GM19395 (cell line): Measurements from ENCODE around the gene SLBP.
A peak's percentile ranks its signal among the peaks of the same experiment; 100 is the strongest.

Source experiments
- ATAC-seq: cut with Tn5 transposase; IDR thresholded peaks from one replicate; pipeline ENCODE4 v1.9.1; 2021; ENCODE audit warnings: mild to moderate bottlenecking, moderate library complexity; ENCODE audit not compliant: unreplicated experiment

Gene SLBP

DNA sequence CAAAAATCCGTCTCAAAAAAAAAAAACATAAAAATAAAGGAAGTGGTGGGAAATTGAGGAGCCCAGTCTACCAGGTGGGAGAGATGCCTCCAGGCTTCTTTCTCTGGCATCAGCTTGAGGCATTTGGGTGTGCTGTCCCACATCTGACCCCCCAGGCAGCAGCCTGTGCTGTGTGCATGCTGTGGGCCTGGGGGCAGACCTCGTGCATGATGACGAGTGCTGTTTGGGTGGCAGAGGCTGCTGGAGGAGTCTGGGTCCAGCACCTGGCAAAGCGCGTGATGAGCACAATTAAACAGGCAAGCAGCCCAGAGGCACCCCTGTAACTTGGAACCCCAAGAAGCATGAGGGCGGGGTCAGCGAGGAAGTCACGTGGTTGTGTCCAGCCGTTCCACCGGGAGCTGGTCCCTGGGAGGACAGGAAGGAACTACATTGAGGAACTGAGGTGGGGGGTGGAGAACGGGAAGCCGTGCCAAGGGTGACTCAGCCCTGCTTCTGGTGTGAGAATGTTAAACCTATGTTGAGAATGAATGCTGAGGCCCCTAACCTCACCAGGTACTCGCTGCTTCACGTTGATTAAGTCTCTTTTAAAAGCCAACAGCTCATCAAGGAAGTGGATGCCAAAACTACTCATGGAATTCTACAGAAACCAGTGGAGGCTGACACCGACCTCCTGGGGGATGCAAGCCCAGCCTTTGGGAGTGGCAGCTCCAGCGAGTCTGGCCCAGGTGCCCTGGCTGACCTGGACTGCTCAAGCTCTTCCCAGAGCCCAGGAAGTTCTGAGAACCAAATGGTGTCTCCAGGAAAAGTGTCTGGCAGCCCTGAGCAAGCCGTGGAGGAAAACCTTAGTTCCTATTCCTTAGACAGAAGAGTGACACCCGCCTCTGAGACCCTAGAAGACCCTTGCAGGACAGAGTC is 15.3 kb upstream of the SLBP start:
- no peak for ATAC-seq

DNA sequence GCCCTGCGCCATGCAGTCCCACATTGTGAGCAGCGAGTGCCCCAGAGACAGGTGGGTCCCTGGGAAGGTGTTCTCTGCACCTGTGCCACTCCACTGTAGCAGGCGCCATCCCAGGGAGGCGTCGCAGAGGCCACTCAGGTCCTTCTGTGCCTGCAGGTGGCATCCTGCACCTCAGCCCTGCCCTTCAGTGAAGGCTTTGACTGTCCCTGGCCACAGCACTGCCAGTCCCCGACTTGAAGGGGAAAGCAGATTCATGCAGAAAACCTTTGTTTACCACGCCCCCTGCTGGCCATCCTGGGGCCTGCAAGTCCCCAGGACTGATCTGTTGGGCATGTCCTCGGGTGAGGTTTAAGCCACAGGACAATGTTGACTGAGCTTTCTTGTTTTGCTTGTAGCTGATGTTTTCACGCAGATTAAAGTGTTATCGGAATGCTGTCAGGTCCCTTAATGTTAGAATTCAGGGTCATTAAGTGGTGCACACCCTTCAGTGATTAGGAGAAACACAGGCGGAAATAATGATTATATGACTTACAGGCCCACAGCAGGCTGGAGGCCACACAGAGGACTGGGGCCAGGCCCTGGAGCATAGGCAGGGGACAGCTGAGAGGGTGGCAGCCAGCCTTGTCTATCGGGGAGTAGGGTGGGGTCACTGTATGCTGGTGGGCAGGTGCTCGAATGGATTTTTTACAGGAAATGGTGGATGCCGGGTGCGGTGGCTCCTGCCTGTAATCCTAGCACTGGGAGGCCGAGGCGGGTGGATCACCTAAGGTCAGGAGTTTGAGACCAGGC is 14.2 kb upstream of the SLBP start:
- ATAC-seq: no peak

DNA sequence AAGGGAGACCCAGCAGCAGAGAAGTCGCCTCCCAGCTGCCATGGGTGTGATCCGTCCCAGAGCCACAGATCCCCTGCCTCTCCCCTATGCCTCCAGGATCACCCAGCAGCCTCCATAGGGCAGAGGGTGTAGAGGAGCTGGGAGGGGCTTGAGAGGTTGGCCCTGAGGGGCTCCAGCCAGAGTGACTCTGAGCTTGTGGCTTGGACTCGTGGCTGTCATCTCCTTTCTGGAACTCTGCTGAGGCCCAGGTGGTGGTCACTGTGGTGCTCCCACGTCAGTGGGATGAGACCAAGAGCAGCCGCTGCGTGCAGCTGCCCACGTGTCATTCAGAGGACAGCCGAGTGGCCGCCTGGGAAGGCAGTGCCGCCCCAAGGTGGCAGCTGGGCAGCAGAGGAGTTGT is 13.4 kb upstream of the SLBP start:
- ATAC-seq: no peak

DNA sequence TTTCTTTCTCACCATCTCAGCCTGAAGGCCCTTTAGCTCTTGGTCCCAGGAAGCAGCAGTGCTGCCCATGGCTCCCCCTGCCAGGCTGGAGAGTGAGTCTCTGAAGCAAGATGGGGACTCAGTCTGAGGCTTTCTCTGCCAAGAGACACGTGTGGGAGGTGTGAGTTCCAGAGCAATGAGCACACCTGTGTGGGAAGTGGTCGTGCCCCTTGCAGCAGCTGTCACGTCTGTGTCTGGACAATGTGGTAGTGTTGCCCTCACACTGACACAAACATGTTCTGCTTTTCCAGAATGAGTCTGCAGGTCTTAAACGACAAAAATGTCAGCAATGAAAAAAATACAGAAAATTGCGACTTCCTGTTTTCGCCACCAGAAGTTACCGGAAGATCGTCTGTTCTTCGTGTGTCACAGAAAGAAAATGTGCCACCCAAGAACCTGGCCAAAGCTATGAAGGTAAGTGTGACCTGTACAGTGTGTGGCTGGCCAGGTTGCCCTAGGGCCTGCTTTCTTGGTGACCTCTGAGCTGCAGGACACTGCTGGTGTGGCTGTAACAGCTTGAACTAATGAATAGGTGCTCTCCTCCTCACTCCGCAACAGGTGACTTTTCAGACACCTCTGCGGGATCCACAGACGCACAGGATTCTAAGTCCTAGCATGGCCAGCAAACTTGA is 11.1 kb upstream of the SLBP start:
- ATAC-seq: no peak

DNA sequence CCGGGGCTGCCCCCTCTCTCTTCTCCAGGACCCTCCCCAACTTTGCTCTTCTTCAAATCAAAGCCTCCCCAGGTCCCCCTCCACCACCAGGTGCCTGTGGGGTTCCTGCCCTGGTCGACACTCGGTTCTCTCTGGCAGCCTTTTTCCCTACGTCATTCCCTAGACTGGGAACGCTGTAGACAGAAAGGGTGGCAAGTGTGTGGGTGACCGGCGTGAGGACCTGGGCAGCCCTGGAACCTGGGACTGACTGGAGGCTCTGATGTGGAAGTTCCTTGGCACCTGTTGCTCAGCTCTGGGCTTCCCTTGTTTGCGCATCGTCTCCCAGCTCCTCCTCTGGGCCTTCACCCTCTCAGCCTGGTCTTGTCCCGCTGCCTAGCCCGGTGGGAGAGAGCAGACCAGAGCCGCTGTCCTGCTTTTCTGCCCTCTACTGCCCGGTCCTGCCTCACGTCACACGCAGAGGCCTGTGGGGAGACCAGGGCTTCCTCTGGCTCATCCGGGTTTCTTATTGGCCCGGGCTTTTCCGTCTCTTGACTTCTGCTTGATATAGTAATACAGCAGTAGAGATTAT is 10.5 kb upstream of the SLBP start:
- no peak for ATAC-seq

DNA sequence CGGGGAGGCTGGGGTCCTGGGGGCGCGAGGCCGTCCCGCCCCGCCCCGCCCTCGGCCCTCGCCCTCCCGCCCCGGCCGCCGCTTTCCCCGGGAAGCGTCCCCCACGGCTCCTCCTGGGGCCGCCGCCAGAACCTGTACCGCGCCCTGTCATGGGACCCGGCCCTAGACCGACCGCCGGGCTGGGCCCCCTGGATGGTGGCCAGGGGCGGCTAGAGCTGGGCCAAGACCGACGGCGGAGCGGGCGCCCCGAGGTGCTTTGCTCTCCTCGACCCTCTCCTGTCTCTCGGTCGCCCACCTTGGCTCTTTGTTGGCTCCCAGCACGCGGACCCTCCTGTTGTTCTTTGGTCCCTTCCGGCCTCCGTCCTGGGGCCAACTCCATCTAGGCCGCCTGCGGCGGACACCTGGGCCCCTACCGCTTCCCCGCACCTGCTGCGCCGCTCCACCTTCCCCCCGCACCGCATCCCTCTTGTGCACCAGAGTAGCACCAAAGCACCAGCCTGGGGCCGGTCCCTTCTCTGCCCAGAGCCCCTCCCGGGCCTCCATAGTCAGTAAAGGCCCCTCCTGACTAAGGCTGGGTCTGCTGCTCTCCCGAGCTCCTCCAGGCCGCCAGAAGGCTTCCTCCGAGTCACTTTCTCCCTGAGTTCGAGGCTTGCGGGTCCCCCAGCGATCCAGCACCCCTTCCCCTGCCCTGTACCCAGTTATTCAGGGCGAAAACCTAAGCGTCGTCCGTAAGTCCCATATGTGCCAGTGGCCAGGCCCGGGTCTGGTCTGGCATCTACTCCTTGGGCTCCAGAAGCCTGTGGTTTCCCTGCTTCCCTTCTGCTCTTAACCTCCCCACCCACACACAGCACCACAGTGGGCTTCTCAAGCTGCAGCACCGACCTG is 9.8 kb upstream of the SLBP start:
- ATAC-seq: peak; percentile 2

DNA sequence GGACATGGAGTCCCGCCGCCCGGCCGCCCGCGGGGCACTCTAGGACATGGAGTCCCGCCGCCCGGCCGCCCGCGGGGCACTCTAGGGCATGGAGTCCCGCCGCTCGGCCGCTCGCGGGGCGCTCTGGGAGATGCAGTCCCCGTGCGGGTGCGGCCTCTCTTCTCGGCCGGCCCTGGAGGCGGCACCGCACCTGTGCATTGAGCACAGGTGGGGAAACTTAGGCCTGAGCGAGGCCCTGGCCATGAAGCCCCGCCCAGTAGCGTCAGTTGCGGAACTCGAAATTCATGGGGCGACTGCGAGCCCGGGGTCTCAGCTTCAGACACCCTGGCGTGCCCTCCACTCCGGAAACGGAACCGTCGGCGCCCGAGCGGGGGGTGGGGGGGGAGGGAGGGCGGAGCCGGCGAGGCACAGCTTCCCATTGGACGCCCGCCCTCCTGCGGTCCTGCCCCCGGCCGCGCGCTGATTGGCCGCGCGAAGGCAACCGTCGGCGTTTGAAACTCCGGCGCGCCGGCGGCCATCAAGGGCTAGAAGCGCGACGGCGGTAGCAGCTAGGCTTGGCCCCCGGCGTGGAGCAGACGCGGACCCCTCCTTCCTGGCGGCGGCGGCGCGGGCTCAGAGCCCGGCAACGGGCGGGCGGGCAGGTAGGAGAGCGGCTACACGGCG is 9.0 kb upstream of the SLBP start, which contains the start of the genes TACC3 and TMEM129:
TSS of gene TACC3 (plus strand) at position 519 of the 663 bp plus-strand sequence. CDS start 1,901 bp downstream, outside the sequence.
TSS of gene TMEM129 (minus strand) at position 321 of the 663 bp plus-strand sequence. CDS start 486 bp downstream, outside the sequence.
- peak; percentile 79 for ATAC-seq

DNA sequence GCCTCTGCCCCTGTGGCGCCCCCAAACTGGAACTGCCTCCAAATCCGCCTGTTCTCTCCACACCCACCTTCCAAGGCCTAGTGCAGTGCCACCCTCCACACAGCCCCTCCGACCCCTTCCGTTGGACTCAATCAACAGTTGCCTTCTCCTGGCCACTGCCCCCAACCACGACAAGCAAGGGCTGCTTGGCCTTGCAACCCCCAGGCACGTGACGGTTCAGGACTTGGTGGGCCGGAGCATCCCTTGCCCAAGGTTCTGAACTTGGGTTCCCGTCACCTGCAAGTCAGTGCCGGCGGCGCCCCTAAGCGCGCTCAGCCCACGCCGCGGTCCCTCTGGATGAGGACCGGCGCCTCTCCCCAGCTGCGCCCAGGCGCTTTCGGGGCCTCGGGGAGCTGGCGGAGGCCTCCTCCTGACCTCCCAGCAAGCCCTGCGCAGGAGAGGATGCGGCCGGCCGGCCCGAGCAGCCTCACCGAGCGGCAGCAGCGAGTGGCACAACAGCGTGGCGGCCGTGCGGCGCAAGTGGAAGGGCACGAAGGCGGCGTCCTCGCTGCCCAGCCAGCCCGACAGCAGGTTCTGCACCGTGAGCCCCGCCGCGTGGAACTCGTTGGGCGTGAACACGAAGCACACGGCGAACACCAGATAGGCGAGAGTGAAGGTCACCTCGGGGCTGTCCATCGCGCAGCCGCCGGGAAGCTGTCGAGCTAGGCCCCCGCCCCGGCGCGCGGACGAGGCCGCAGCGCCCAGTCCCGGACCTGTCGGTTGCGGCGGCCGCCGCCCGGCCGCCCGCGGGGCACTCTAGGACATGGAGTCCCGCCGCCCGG is 8.3 kb upstream of the SLBP start:
- peak; percentile 15 for ATAC-seq

DNA sequence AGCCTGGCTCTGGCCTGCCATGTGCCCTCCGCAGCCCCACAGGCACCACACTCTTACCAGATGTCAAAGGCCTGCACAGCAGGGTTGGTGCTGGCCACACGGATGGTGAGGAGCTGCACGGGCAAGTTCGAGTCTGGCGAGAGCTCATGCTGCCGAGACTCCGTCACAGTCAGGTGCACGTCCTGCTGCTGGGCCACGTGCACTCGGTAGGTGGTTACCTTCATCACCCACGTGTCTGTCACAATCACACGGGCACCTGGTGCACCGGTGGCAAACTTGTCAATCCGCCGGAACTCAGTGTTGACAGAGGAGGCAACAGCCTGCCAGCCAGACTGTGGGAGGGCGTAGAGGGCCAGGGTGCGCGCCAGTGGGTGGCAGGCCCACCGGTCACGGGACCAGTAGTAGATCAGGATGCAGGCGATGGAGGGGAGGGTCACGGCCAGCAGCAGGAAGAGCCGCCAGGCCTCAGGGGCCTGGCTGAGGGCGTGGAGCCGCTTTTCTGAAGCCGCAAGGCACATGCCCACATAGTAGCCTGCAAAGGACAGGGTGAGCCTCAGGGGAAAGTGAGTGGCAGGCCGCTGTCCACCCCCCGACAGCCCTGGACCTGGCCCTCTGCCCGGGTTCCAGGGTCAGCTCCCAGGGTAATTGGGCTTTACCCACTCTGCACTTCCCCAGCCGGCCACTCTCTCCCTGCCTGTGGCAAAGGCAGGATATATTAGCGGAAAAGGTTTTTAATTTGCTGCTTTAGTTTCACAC is 6.2 kb upstream of the SLBP start:
- ATAC-seq: no peak

DNA sequence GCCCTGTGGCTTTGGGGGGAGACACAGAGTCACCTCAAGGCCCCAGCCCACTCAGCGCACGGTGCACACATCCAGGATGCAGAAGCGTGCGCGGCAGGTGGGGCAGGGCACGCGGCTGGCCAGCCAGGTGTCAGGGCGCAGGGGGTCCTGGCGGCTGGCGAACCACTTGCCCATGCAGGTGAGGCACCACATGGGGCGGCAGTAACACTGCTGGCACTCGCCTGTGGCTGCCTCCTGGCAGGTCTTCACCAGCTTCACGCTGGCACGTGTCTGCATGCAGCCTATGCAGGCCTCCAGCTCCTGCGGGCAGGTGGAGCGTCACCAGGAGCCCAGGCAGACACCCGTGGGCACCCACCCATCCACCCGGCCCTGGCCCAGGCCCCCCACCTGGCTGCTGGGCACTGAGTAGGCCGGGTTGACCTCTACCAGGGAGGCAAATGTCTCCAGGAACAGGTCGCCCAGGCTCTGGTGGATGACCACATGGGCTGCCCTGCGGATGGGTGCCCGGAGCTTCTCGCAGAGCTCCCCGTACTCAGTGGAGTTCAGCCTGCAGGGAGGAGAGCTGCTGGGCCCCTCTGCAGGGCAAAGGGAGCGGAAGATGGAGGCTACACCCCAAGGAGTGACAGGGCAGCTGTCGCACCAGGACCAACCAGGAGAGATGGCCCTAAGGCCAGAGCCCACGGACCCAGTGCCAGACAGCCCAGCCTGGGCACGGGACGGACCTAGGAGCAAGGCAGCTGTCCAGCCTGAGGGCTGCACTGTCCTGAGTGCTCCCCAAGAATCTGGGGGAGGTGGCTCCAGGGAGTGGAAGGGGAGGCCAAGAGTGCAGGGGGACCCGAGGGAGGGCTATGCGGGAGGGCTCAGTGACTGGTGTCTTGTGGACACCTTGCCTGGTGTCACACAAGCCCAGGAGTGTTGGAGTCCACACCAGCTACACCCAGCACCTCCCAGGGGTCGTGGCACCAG is 5.3 kb upstream of the SLBP start:
- no peak for ATAC-seq

DNA sequence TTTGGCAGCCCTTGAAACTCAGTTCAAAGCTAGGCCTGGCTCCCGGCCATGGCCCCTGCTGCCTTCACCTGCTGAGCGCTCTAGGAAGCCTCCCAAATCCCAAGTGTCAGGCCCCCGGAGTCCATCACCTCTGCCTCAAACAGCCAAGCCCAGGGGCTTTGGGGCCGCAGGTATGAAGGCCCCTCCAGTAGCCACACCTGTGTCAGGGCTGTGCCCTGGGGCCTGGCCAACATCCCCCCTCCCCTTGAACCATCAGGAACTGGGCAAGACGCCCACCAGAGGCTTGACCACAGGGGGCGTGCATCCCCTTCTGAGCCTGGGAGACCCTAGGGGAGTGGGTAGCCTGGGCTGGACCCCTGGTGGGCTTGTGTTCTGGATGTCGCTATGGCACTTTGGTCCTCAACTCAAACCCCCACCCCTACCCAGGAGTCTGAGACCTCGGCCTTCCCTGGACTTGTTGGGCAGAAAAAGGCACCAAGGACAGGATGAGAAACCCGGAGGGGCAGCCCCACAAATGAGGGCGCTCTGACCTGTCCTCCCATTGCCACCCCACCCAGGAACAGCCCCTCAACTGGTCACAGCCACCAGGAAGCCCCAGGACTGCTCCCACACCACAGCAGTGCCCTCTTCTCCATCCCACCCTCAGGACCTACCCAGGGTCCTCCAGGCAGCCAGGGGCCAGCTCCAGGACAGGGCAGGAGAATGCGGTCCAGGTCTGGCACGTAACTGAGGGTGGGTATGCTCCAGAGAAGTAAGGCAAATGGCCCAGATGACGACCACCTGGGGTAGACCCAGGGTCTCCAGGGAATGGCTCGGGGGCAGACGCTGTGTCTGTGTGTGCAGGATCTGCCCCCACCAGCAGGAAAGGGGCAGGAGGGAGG is 4.2 kb upstream of the SLBP start:
- no peak for ATAC-seq

DNA sequence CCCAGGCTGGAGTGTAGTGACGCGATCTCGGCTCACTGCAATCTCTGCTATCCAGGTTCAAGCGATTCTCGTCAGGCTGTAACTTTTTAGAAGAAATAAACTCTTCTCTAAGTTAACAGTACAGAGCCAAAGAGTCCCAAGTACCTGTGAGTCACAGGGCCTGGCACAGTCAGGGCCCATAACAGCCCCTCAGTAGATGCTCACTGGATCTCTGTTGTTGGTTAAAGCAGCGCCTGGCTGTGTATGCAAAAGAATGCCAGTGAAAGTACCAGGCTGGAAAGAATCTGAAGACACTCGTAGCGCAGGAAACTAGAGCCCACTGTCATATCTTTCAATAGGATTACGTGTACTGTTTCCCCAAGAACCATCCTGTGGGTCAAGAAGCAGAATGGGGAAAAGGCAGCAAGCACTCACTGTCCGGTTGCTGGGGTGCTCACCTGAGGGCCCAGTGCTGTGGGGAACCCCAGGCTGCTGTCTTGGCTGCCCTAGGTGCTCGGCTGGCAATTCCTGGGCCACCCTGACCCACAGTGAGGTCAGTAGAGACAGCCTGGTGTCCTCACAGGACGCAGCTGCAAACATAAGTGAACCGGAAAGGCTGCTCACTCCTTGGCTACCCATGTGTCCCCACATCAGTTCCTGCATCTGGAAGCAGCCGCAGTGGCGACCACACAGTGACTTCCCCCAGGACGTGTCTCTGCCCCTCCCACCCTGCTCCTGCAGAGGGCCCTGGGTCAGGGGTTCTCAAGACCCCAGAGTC is 3.1 kb upstream of the SLBP start:
- ATAC-seq: no peak

DNA sequence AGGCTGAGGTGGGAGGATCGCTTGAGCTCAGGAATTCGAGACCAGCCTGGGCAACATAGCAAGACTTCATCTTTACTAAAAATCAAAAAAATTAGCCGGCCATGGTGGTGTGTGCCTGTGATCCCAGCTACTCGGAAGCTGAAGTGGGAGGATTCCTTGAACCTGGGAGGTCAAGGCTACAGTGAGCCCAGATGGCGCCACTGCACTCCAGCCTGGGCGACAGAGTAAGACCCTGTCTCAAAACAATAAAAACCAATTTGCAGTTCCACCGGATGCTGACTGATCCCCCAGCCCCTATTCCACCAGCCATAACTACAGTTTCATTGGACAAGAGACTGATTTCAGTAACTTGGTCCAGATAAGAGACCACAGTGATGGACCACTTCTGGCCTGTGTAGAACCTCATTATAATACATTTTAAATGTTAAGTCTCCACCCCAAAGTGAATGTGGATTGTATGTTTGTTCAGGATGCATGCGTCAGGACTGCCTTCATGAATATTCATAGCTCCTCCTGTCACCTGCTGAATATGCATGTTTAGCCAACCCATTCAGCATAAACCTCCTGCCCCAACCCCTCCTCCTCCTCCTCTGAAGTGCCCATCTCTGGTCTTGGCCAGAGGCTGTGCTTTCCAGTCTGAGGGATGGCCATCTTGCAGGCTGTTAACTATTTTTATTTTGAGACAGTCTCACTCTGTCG is 2.3 kb upstream of the SLBP start:
- ATAC-seq: no peak
